Astrocyte (in vitro differentiated cells and primary cell): ENCODE results near the gene RAB36.

ENCODE experiments used
- CTCF ChIP-seq: IDR thresholded peaks from 2 replicates; pipeline ENCODE4 v1.5.1; 2011; ENCODE audit warnings: low read depth, mild to moderate bottlenecking, inconsistent platforms, low read length, moderate library complexity; ENCODE audit not compliant: insufficient read depth
- EZH2 ChIP-seq: IDR thresholded peaks from 2 replicates; pipeline ENCODE4 v1.6.1; 2012; ENCODE audit warnings: mild to moderate bottlenecking, low read length, inconsistent platforms; ENCODE audit not compliant: insufficient read depth

GRCh38 chr22:23097412-23098229, 47.7 kb upstream of the RAB36 start:
- TF ChIP-seq CTCF (no peak), EZH2 (no peak)
